K562 (cell line): Measurements from ENCODE around the gene ZNF135. TPM values are rescaled to one million over a fixed set of nuclear protein-coding genes. Genes with fewer than 3 reads are reported as not detected.
A peak's percentile ranks its signal among the peaks of the same experiment; 100 is the strongest.

Source experiments
- ARID2 ChIP-seq: fragments of 450-650 bp; IDR thresholded peaks from 2 replicates; pipeline ENCODE4 v1.6.1; 2017; ENCODE audit warnings: antibody characterized with exemption, mild to moderate bottlenecking
- BDP1 ChIP-seq: IDR thresholded peaks from 3 replicates; pipeline ENCODE4 v1.6.1; 2011; ENCODE audit not compliant: insufficient read length, insufficient read depth
- EHMT2 ChIP-seq: fragments of 450-650 bp; IDR thresholded peaks from 2 replicates; pipeline ENCODE4 v1.6.1; 2018; ENCODE audit warnings: antibody characterized with exemption
- ETV1 ChIP-seq: fragments of 450-650 bp; conservative IDR thresholded peaks from 2 replicates; pipeline ENCODE4 v1.6.1; 2016; ENCODE audit warnings: missing genetic modification characterization, control low read depth, low read depth, missing compliant biosample characterization
- FOXK1 ChIP-seq: sonication (generic); formaldehyde crosslinking; IDR thresholded peaks from 2 replicates; pipeline ENCODE4 v1.8.0; 2022; ENCODE audit warnings: missing genetic modification reagents, mild to moderate bottlenecking, borderline replicate concordance
- MCM7 ChIP-seq, 2 experiments: fragments of 450-650 bp; IDR thresholded peaks; 2 replicates each; pipeline ENCODE4 v1.6.1; 2016 to 2018
- MEIS2 ChIP-seq: fragments of 450-650 bp; IDR thresholded peaks from 2 replicates; pipeline ENCODE4 v1.6.1; 2014; ENCODE audit warnings: mild to moderate bottlenecking; ENCODE audit not compliant: partially characterized antibody
- RAD21 ChIP-seq, 2 experiments: fragments of 250-450 bp in 1 of 2; fragments of 450-650 bp in 1 of 2; sonication (Bioruptor Pico) in 1 of 2; formaldehyde crosslinking in 1 of 2; IDR thresholded peaks in 1 of 2; conservative IDR thresholded peaks in 1 of 2; 2 replicates each; pipeline versions ENCODE4 v1.4.0 to v1.8.0; 2020 to 2022; ENCODE audit warnings: mild to moderate bottlenecking in 2 of 2, moderate library complexity in 1 of 2
- RBFOX2 ChIP-seq: fragments of 200-400 bp; formaldehyde crosslinking; IDR thresholded peaks from 2 replicates; pipeline ENCODE4 v1.6.1; 2017; ENCODE audit warnings: low read depth, mild to moderate bottlenecking, low read length, moderate library complexity
- RBM25 ChIP-seq: fragments of 200-400 bp; formaldehyde crosslinking; IDR thresholded peaks from 2 replicates; pipeline ENCODE4 v1.6.1; 2018; ENCODE audit warnings: low read length, low read depth, moderate library complexity; ENCODE audit not compliant: severe bottlenecking
- RCOR1 ChIP-seq, 2 experiments: IDR thresholded peaks; 2 replicates each; pipeline ENCODE4 v1.6.1; 2012; ENCODE audit warnings: low read depth in 2 of 2, low read length in 2 of 2, borderline replicate concordance in 1 of 2, improper control_type of control experiment in 1 of 2
- RNF2 ChIP-seq: sonication (generic); IDR thresholded peaks from 2 replicates; pipeline ENCODE4 v1.6.1; 2016
- SREBF2 ChIP-seq: sonication (generic); formaldehyde crosslinking; IDR thresholded peaks from 2 replicates; pipeline ENCODE4 v1.4.0; 2020; ENCODE audit warnings: mild to moderate bottlenecking, missing genetic modification reagents
- SRSF1 ChIP-seq: fragments of 200-400 bp; formaldehyde crosslinking; IDR thresholded peaks from 2 replicates; pipeline ENCODE4 v1.6.1; 2017; ENCODE audit warnings: mild to moderate bottlenecking, low read depth, low read length, moderate library complexity
- TCF3 ChIP-seq: sonication (generic); formaldehyde crosslinking; IDR thresholded peaks from 2 replicates; pipeline ENCODE4 v1.4.0; 2020; ENCODE audit warnings: mild to moderate bottlenecking, missing genetic modification reagents
- TFAP4 ChIP-seq: sonication (generic); formaldehyde crosslinking; IDR thresholded peaks from 2 replicates; pipeline ENCODE4 v1.8.0; 2022; ENCODE audit warnings: missing genetic modification reagents, mild to moderate bottlenecking, moderate library complexity, borderline replicate concordance
- USF2 ChIP-seq: sonication (generic); formaldehyde crosslinking; IDR thresholded peaks from 2 replicates; pipeline ENCODE4 v1.5.0; 2020; ENCODE audit warnings: missing genetic modification reagents
- ZFP36 ChIP-seq: fragments of 150-350 bp; IDR thresholded peaks from 2 replicates; pipeline ENCODE4 v1.6.1; 2018; ENCODE audit warnings: low read length, low read depth; ENCODE audit not compliant: partially characterized antibody
- ZHX1 ChIP-seq: fragments of 150-350 bp; conservative IDR thresholded peaks from 2 replicates; pipeline ENCODE4 v1.6.1; 2014; ENCODE audit warnings: low read length
- ZNF212 ChIP-seq: fragments of 450-650 bp; formaldehyde crosslinking; IDR thresholded peaks from 2 replicates; pipeline ENCODE4 v1.4.0; 2020; ENCODE audit warnings: mild to moderate bottlenecking
- ZNF224 ChIP-seq: sonication (generic); formaldehyde crosslinking; IDR thresholded peaks from 2 replicates; pipeline ENCODE4 v1.8.0; 2022; ENCODE audit warnings: mild to moderate bottlenecking, missing genetic modification reagents
- ZNF561 ChIP-seq: fragments of 450-650 bp; formaldehyde crosslinking; conservative IDR thresholded peaks from 2 replicates; pipeline ENCODE4 v1.4.0; 2020; ENCODE audit warnings: mild to moderate bottlenecking, moderate library complexity
- polyA plus RNA-seq, 8 experiments: library from polyadenylated mRNA; depleted of rRNA in 4 of 8; stranded (reverse) in 5 of 8; unstranded in 3 of 8; fragments of >200 nt; fragmentation: Nextera tagmentation in 2 of 8; fragmentation: Illumina TruSeq in 1 of 8; extraction: Ambion mirVana in 2 of 8; extraction: Trizol in 1 of 8; gene quantifications; 2 replicates each; pipeline versions ENCODE4 v1.2.1 to v1.2.3, GENCODE V29; 2011 to 2014; ENCODE audit warnings: inconsistent platforms in 1 of 8, missing spikeins in 1 of 8
- total RNA-seq, 7 experiments: library from RNA; depleted of rRNA in 6 of 7; stranded (reverse); fragments of >200 nt in 6 of 7; fragmentation: Illumina TruSeq in 2 of 7; extraction: Trizol in 2 of 7; gene quantifications; 2 replicates each; pipeline versions ENCODE4 v1.2.1 to v1.2.3, GENCODE V29; 2011 to 2021; ENCODE audit warnings: low replicate concordance in 1 of 7
- TF ChIP-seq, protein P1 (sequence below): sonication (generic); formaldehyde crosslinking; IDR thresholded peaks from 2 replicates; pipeline ENCODE4 v1.8.0; 2022; ENCODE audit warnings: mild to moderate bottlenecking, low read depth, missing genetic modification reagents

ZNF135 gene
- total and polyA plus RNA-seq, 9 of the 15 experiments (the other 6 are each of a cell fraction or from before 2014, with no cell fraction given), result not detected

GRCh38 chr19:58097781-58098681 is 38.9 kb downstream of the ZNF135 start, which contains the start of gene ZSCAN18 (continued):
- TF ChIP-seq ARID2, result no peak
- peak; percentile 54 for TF ChIP-seq USF2 (CRISPR knock-in tag)
- no peak for TF ChIP-seq FOXK1
- TF ChIP-seq BDP1, result no peak
- TF ChIP-seq, protein P1, sequence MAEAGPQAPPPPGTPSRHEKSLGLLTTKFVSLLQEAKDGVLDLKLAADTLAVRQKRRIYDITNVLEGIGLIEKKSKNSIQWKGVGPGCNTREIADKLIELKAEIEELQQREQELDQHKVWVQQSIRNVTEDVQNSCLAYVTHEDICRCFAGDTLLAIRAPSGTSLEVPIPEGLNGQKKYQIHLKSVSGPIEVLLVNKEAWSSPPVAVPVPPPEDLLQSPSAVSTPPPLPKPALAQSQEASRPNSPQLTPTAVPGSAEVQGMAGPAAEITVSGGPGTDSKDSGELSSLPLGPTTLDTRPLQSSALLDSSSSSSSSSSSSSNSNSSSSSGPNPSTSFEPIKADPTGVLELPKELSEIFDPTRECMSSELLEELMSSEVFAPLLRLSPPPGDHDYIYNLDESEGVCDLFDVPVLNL (CRISPR knock-in tag), result no peak
- TF ChIP-seq RNF2, result no peak
- TF ChIP-seq TCF3 (CRISPR knock-in tag), result no peak
- TF ChIP-seq MEIS2, result peak; percentile 69
- TF ChIP-seq RCOR1 (IDR thresholded peaks at IDR 0.05; ENCODE audit: borderline replicate concordance in 1 of 2, low read depth in 2 of 2, low read length in 2 of 2), result no peak
- TF ChIP-seq ZNF224 (CRISPR knock-in tag), result no peak
- peak; percentile 30; the same call in 1 of the 2 replicates for TF ChIP-seq TFAP4 (CRISPR knock-in tag)
- no peak for TF ChIP-seq SREBF2
- no peak for TF ChIP-seq ZNF561 (CRISPR knock-in tag)
- no peak for TF ChIP-seq ETV1 (tag)
- no peak for TF ChIP-seq ZNF212
- no peak for TF ChIP-seq SRSF1
- peak; percentile 83 for TF ChIP-seq RBM25
- TF ChIP-seq ZHX1, result no peak
- TF ChIP-seq MCM7 (IDR thresholded peaks at IDR 0.05), result no peak
- peak; percentile 59 for TF ChIP-seq RBFOX2
- TF ChIP-seq RAD21 (CRISPR knock-in tag; conservative IDR thresholded peaks at IDR 0.05 in 1 of 2, IDR thresholded peaks at IDR 0.05 in 1 of 2), result no peak
- TF ChIP-seq ZFP36, result no peak
- TF ChIP-seq EHMT2, result no peak
